ENCODE measurements around the gene ENC1.

DNA sequence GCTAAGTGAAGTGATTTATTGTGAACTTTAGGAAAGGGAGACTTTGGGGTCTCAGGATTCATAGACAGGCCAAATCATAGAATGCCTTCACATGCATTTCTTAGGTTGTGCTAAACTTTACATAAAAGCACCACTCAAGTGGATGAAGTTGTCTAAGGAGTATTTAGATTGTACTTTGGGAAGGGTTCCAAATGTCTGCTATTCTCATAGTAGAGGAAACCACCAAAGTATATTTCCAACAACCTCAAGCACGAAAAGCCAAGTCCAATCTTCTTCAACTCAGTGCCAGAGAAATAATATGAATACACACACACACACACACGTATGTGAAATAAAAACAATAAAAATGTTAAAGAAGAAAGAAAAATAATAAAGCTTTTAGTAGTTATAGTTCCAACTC, 41.8 kb downstream of the ENC1 start:
- no peak for TF ChIP-seq NFRKB (IDR thresholded peaks at IDR 0.05)
- no peak for TF ChIP-seq SP1 (IDR thresholded peaks at IDR 0.05)
- no peak for TF ChIP-seq FOXK2 (IDR thresholded peaks at IDR 0.05)
- TF ChIP-seq FOXM1 (IDR thresholded peaks at IDR 0.05; ENCODE audit: borderline replicate concordance), result no peak
- no peak for TF ChIP-seq PKNOX1 (IDR thresholded peaks at IDR 0.05)
- TF ChIP-seq FOXA1 (IDR thresholded peaks at IDR 0.05), result no peak
- TF ChIP-seq L3MBTL2 (conservative IDR thresholded peaks at IDR 0.05), result no peak
- no peak for TF ChIP-seq HDGF (IDR thresholded peaks at IDR 0.05; ENCODE audit: borderline replicate concordance)
- TF ChIP-seq ELF4 (IDR thresholded peaks at IDR 0.05), result no peak

Data from HEK293T (cell line).